Hepatocyte (in vitro differentiated cells): ENCODE results near the gene GPC3.

Source experiments
- EZH2 ChIP-seq: fragments of 200-600 bp; sonication (generic); IDR thresholded peaks from 2 replicates; pipeline ENCODE4 v1.6.1; 2016; ENCODE audit warnings: antibody characterized with exemption, mild to moderate bottlenecking, borderline replicate concordance
- TF ChIP-seq, protein P1 (sequence below): fragments of 200-600 bp; sonication (generic); IDR thresholded peaks from 2 replicates; pipeline ENCODE4 v1.5.1; 2016; ENCODE audit warnings: antibody characterized with exemption, mild to moderate bottlenecking; ENCODE audit not compliant: poor library complexity

- TF ChIP-seq, protein P1, sequence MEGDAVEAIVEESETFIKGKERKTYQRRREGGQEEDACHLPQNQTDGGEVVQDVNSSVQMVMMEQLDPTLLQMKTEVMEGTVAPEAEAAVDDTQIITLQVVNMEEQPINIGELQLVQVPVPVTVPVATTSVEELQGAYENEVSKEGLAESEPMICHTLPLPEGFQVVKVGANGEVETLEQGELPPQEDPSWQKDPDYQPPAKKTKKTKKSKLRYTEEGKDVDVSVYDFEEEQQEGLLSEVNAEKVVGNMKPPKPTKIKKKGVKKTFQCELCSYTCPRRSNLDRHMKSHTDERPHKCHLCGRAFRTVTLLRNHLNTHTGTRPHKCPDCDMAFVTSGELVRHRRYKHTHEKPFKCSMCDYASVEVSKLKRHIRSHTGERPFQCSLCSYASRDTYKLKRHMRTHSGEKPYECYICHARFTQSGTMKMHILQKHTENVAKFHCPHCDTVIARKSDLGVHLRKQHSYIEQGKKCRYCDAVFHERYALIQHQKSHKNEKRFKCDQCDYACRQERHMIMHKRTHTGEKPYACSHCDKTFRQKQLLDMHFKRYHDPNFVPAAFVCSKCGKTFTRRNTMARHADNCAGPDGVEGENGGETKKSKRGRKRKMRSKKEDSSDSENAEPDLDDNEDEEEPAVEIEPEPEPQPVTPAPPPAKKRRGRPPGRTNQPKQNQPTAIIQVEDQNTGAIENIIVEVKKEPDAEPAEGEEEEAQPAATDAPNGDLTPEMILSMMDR: no peak
- TF ChIP-seq EZH2: no peak
Observed at GRCh38 chrX:133685822-133686221, 299.6 kb downstream of the GPC3 start.
